A549 (cell line): Measurements from ENCODE around the gene OR5T2. TPM values are rescaled to one million over a fixed set of nuclear protein-coding genes. Genes with fewer than 3 reads are reported as not detected.
A peak's percentile ranks its signal among the peaks of the same experiment; 100 is the strongest.

Experiments used
- ATAC-seq, 2 experiments: fragments of 200-7000 bp in 1 of 2; fragments of >200 bp in 1 of 2; cut with Nextera tagmentation in 1 of 2; cut with Tn5 transposase in 1 of 2; 3 replicates each; pipeline versions ENCODE4 v1.8.0 to v1.9.1; 2018 to 2020; ENCODE audit warnings: mild to moderate bottlenecking in 1 of 2, moderate library complexity in 1 of 2
- CTCF ChIA-PET: fragments of 300-600 bp; sonication (Branson Sonifier 250); formaldehyde crosslinking; extraction: SDS; loops from one replicate; lab custom pipeline; 2021; ENCODE audit warnings: antibody characterized with exemption, inconsistent platforms; lab: Yijun Ruan, JAX
- POLR2A ChIA-PET: fragments of 350-600 bp; formaldehyde crosslinking; extraction: SDS; loops from one replicate; lab custom pipeline; 2021; ENCODE audit warnings: antibody characterized with exemption, inconsistent platforms; lab: Yijun Ruan, JAX
- DNase-seq, 2 experiments: peaks; one replicate each; pipeline versions ENCODE4 v3.0.0 to v3.0.0-alpha.2; 2011 to 2016; ENCODE audit warnings: low read depth in 1 of 2, low spot score in 1 of 2
- FAIRE-seq: peaks from 2 replicates; lab custom pipeline; 2011; peaks lifted over from hg19 to GRCh38; lab: Jason Lieb, UNC
- H3K27ac ChIP-seq, 2 experiments: fragments of >200 bp; sonication (Bioruptor Twin); formaldehyde crosslinking; 3 replicates each; pipeline ENCODE4 v1.5.1; 2016 to 2017
- H3K4me1 ChIP-seq: fragments of >200 bp; sonication (Bioruptor Twin); formaldehyde crosslinking; 3 replicates; pipeline ENCODE4 v1.6.1; 2016
- H3K4me2 ChIP-seq: fragments of >200 bp; sonication (Bioruptor Twin); formaldehyde crosslinking; 3 replicates; pipeline ENCODE4 v1.6.1; 2016
- H3K4me3 ChIP-seq: fragments of >200 bp; sonication (Bioruptor Twin); formaldehyde crosslinking; 3 replicates; pipeline ENCODE4 v1.5.1; 2016
- H3K9me3 ChIP-seq: fragments of >200 bp; sonication (Bioruptor Twin); formaldehyde crosslinking; 3 replicates; pipeline ENCODE4 v1.6.1; 2016
- BHLHE40 ChIP-seq: IDR thresholded peaks from 2 replicates; pipeline ENCODE4 v1.6.1; 2012; ENCODE audit warnings: low read depth, low read length, inconsistent platforms
- CBX8 ChIP-seq: fragments of 200-600 bp; sonication (generic); IDR thresholded peaks from 2 replicates; pipeline ENCODE4 v1.6.1; 2016
- CEBPB ChIP-seq, 2 experiments: fragments of >200 bp in 1 of 2; sonication (Bioruptor Twin) in 1 of 2; formaldehyde crosslinking in 1 of 2; IDR thresholded peaks; 2 replicates each; pipeline ENCODE4 v1.6.1; 2012 to 2016
- CHD2 ChIP-seq: fragments of 150-350 bp; IDR thresholded peaks from 2 replicates; pipeline ENCODE4 v1.6.1; 2014; ENCODE audit warnings: low read length; ENCODE audit not compliant: partially characterized antibody
- E2F6 ChIP-seq: IDR thresholded peaks from 2 replicates; pipeline ENCODE4 v1.6.1; 2012; ENCODE audit warnings: low read depth, borderline replicate concordance
- EHF ChIP-seq: fragments of 250-450 bp; sonication (Bioruptor Pico); IDR thresholded peaks from 2 replicates; pipeline ENCODE4 v1.5.0; 2020; ENCODE audit warnings: mild to moderate bottlenecking
- ESRRA ChIP-seq: fragments of 150-350 bp; IDR thresholded peaks from 2 replicates; pipeline ENCODE4 v1.6.1; 2014; ENCODE audit warnings: mild to moderate bottlenecking, low read length, borderline replicate concordance
- FOSB ChIP-seq: fragments of 250-450 bp; sonication (Bioruptor Pico); IDR thresholded peaks from 2 replicates; pipeline ENCODE4 v1.5.0; 2020; ENCODE audit warnings: mild to moderate bottlenecking, moderate library complexity
- GATA3 ChIP-seq: IDR thresholded peaks from 2 replicates; pipeline ENCODE4 v1.6.1; 2012; ENCODE audit warnings: borderline replicate concordance
- HDAC2 ChIP-seq: fragments of 200-600 bp; sonication (generic); IDR thresholded peaks from 2 replicates; pipeline ENCODE4 v1.6.1; 2016
- HMGXB4 ChIP-seq: fragments of 250-450 bp; sonication (Bioruptor Pico); IDR thresholded peaks from 2 replicates; pipeline ENCODE4 v1.5.0; 2021; ENCODE audit warnings: mild to moderate bottlenecking, moderate library complexity, borderline replicate concordance
- JUN ChIP-seq, 2 experiments: fragments of >200 bp; sonication (Bioruptor Twin); formaldehyde crosslinking; IDR thresholded peaks; 2 replicates in 1 of 2; 3 replicates in 1 of 2; pipeline ENCODE4 v1.6.1; 2016 to 2017
- JUNB ChIP-seq: fragments of >200 bp; sonication (Bioruptor Twin); formaldehyde crosslinking; IDR thresholded peaks from 2 replicates; pipeline ENCODE4 v1.6.1; 2016
- KDM1A ChIP-seq: fragments of 200-600 bp; sonication (generic); IDR thresholded peaks from 2 replicates; pipeline ENCODE4 v1.6.1; 2016; ENCODE audit warnings: low read depth, mild to moderate bottlenecking
- MAFK ChIP-seq: fragments of 450-650 bp; IDR thresholded peaks from 2 replicates; pipeline ENCODE4 v1.6.1; 2014; ENCODE audit not compliant: partially characterized antibody
- MYC ChIP-seq: IDR thresholded peaks from 2 replicates; pipeline ENCODE4 v1.6.1; 2012; ENCODE audit warnings: mild to moderate bottlenecking, inconsistent platforms, low read length, improper control_type of control experiment, borderline replicate concordance
- POLR2A ChIP-seq: IDR thresholded peaks from 2 replicates; pipeline ENCODE4 v1.6.1; 2012; ENCODE audit warnings: mild to moderate bottlenecking, low read length
- RAD21 ChIP-seq, 2 experiments: fragments of >200 bp in 1 of 2; sonication (Bioruptor Twin) in 1 of 2; formaldehyde crosslinking in 1 of 2; IDR thresholded peaks in 1 of 2; conservative IDR thresholded peaks in 1 of 2; 2 replicates in 1 of 2; 3 replicates in 1 of 2; pipeline ENCODE4 v1.6.1; 2012 to 2018; ENCODE audit warnings: inconsistent platforms in 1 of 2
- RARB ChIP-seq: fragments of 250-450 bp; sonication (Bioruptor Pico); IDR thresholded peaks from 2 replicates; pipeline ENCODE4 v1.8.0; 2021; ENCODE audit warnings: mild to moderate bottlenecking, moderate library complexity
- RFX5 ChIP-seq: fragments of 450-650 bp; IDR thresholded peaks from 2 replicates; pipeline ENCODE4 v1.7.1; 2014; ENCODE audit warnings: antibody characterized with exemption, mild to moderate bottlenecking, moderate library complexity
- RNF2 ChIP-seq: fragments of 200-600 bp; sonication (generic); IDR thresholded peaks from 2 replicates; pipeline ENCODE4 v1.6.1; 2016; ENCODE audit warnings: low read depth, mild to moderate bottlenecking, antibody characterized with exemption, moderate library complexity, borderline replicate concordance
- SMC3 ChIP-seq: fragments of >200 bp; sonication (Bioruptor Twin); formaldehyde crosslinking; IDR thresholded peaks from 3 replicates; pipeline ENCODE4 v1.6.1; 2018; ENCODE audit warnings: inconsistent platforms
- ZC3H11A ChIP-seq: fragments of 450-650 bp; IDR thresholded peaks from 2 replicates; pipeline ENCODE4 v1.6.1; 2014; ENCODE audit warnings: antibody characterized with exemption, mild to moderate bottlenecking
- ZFP36 ChIP-seq: fragments of 450-650 bp; IDR thresholded peaks from 2 replicates; pipeline ENCODE4 v1.6.1; 2014; ENCODE audit warnings: borderline replicate concordance; ENCODE audit not compliant: partially characterized antibody
- ZSCAN20 ChIP-seq: fragments of 250-450 bp; sonication (Bioruptor Pico); IDR thresholded peaks from 2 replicates; pipeline ENCODE4 v1.8.0; 2022; ENCODE audit warnings: mild to moderate bottlenecking, moderate library complexity
- WGBS: methylation state at CpG from one replicate; pipeline ENCODE4 v1.1.6; 2017; ENCODE audit errors: missing lambda C conversion rate; 5-methylcytosine and 5-hydroxymethylcytosine counted together
- polyA plus RNA-seq, 4 experiments: library from polyadenylated mRNA; depleted of rRNA in 3 of 4; stranded (reverse); fragments of >200 nt; fragmentation: RNase III in 1 of 4; extraction: RNeasy Plus Mini Kit Qiagen cat#74134 plus additional on column Dnase treatment in 1 of 4; gene quantifications; 2 replicates in 3 of 4; 3 replicates in 1 of 4; pipeline ENCODE4 v1.2.3, GENCODE V29; 2011 to 2017

OR5T2 gene
- polyA plus RNA-seq, 2 of the 4 experiments (the other 2 are of a cell fraction): not detected

GRCh38 chr11:56197367-56197766 lies 36.7 kb downstream of the OR5T2 start:
- 1% methylated on average over 2 of the region's 2 CpGs for WGBS

GRCh38 chr11:56196705-56197104 lies 37.4 kb downstream of the OR5T2 start:
- no peak for DNase-seq
- no peak for ATAC-seq
- ChIA-PET CTCF (no interaction called here), POLR2A (no interaction called here)
- no peaks in the 10 kb centered on the region for H3K4me1 ChIP-seq
- 1% methylated on average over 3 of the region's 3 CpGs for WGBS
- TF ChIP-seq MAFK (peak; percentile 13), ZSCAN20 (CRISPR knock-in tag) (no peak)
- no peak for FAIRE-seq
- H3K9me3 ChIP-seq: no peaks in the 10 kb centered on the region
- no peak overlapping the region for H3K4me3 ChIP-seq
- H3K27ac ChIP-seq: no peak overlapping the region
- H3K4me2 ChIP-seq: no peak overlapping the region

More at GRCh38 chr11:56197367-56197766, 36.7 kb downstream of the OR5T2 start:
- H3K27ac ChIP-seq: no peak overlapping the region
- POLR2A ChIA-PET: no interaction called here
- no peak for FAIRE-seq
- H3K4me2 ChIP-seq: no peak overlapping the region
- H3K4me3 ChIP-seq: no peak overlapping the region
- TF ChIP-seq MAFK (no peak), KDM1A (no peak), JUNB (no peak), EHF (no peak), ZC3H11A (no peak)
- TF ChIP-seq, all 56 proteins: peak for 0
- no peak for ATAC-seq
- H3K4me1 ChIP-seq: no peaks in the 10 kb centered on the region
- no peaks in the 10 kb centered on the region for H3K9me3 ChIP-seq
- DNase-seq: no peak
- CTCF ChIA-PET: no interaction called here

GRCh38 chr11:56188602-56189001 lies 45.5 kb downstream of the OR5T2 start:
- no peak for ATAC-seq
- Histone ChIP-seq H3K4me3 (no peak overlapping the region), H3K27ac (no peak overlapping the region), H3K4me2 (no peak overlapping the region), H3K4me1 (no peaks in the 10 kb centered on the region), H3K9me3 (no peaks in the 10 kb centered on the region)
- no peak for FAIRE-seq
- 11% methylated on average over 3 of the region's 3 CpGs for WGBS
- no peak for DNase-seq
- TF ChIP-seq POLR2A (no peak), HDAC2 (no peak), JUN (IDR thresholded peaks at IDR 0.05) (no peak), MAFK (peak; percentile 55)
- CTCF ChIA-PET: no interaction called here
- POLR2A ChIA-PET: no interaction called here

GRCh38 chr11:56183459-56183858 lies 50.6 kb downstream of the OR5T2 start:
- FAIRE-seq: no peak

More at GRCh38 chr11:56183459-56183858, 50.6 kb downstream of the OR5T2 start:
- ATAC-seq (no peak), DNase-seq (no peak)
- Histone ChIP-seq H3K4me1 (no peaks in the 10 kb centered on the region), H3K9me3 (0 out of 3 replicates have a peak, but pooled peaks cover 2% of the 10 kb centered on the region), H3K27ac (no peak overlapping the region), H3K4me2 (no peak overlapping the region), H3K4me3 (no peak overlapping the region)
- TF ChIP-seq HDAC2: no peak
- TF ChIP-seq CBX8: no peak
- no peak for TF ChIP-seq RFX5
- no peak for TF ChIP-seq CHD2
- no peak for TF ChIP-seq E2F6
- TF ChIP-seq BHLHE40: no peak
- no peak for TF ChIP-seq RARB (CRISPR knock-in tag)
- TF ChIP-seq GATA3: no peak
- TF ChIP-seq ZFP36: no peak
- TF ChIP-seq SMC3: no peak
- TF ChIP-seq CEBPB (IDR thresholded peaks at IDR 0.05): no peak
- TF ChIP-seq RAD21 (conservative IDR thresholded peaks at IDR 0.05 in 1 of 2, IDR thresholded peaks at IDR 0.05 in 1 of 2): no peak
- no peak for TF ChIP-seq ESRRA
- no peak for TF ChIP-seq MYC
- TF ChIP-seq RNF2: no peak
- no peak for TF ChIP-seq HMGXB4
- TF ChIP-seq FOSB: no peak
- no peak for TF ChIP-seq KDM1A
- ChIA-PET CTCF (no interaction called here), POLR2A (no interaction called here)
